H9 (cell line): ENCODE results near the gene PTPRN2. TPM values are rescaled to one million over a fixed set of nuclear protein-coding genes. Genes with fewer than 3 reads are reported as not detected.

Experiments
- DNase-seq: peaks from one replicate; pipeline ENCODE4 v3.0.0-alpha.2; 2017
- H2AFZ ChIP-seq: one replicate; pipeline ENCODE4 v1.6.1; 2013; ENCODE audit warnings: mild to moderate bottlenecking, low read length, control low read depth, moderate library complexity
- H2AK5ac ChIP-seq: 2 replicates; pipeline ENCODE4 v1.6.1; 2013; ENCODE audit warnings: low read length, control low read depth, mixed read lengths; ENCODE audit not compliant: insufficient read length
- H2BK120ac ChIP-seq: one replicate; pipeline ENCODE4 v1.6.1; 2013; ENCODE audit warnings: low read depth, mild to moderate bottlenecking, low read length, control low read depth, inconsistent platforms; ENCODE audit not compliant: poor library complexity, severe bottlenecking
- H2BK12ac ChIP-seq: 2 replicates; pipeline ENCODE4 v1.6.1; 2013; ENCODE audit warnings: low read length, control low read depth, mixed read lengths, low read depth; ENCODE audit not compliant: insufficient read length
- H2BK15ac ChIP-seq: 2 replicates; pipeline ENCODE4 v1.6.1; 2013; ENCODE audit warnings: low read depth, low read length, control low read depth
- H2BK20ac ChIP-seq: one replicate; pipeline ENCODE4 v1.6.1; 2013; ENCODE audit warnings: low read depth, mild to moderate bottlenecking, low read length, control low read depth, inconsistent platforms; ENCODE audit not compliant: poor library complexity, severe bottlenecking
- H2BK5ac ChIP-seq: 2 replicates; pipeline ENCODE4 v1.6.1; 2013; ENCODE audit warnings: low read length, control low read depth, mixed read lengths; ENCODE audit not compliant: insufficient read length
- H3K14ac ChIP-seq: 2 replicates; pipeline ENCODE4 v1.6.1; 2013; ENCODE audit warnings: low read length, control low read depth; ENCODE audit not compliant: insufficient read depth
- H3K18ac ChIP-seq: 2 replicates; pipeline ENCODE4 v1.6.1; 2013; ENCODE audit warnings: low read depth, mild to moderate bottlenecking, mixed read lengths, low read length, control low read depth; ENCODE audit not compliant: insufficient read length
- H3K23ac ChIP-seq: 2 replicates; pipeline ENCODE4 v1.6.1; 2013; ENCODE audit warnings: low read length, control low read depth, mixed read lengths, low read depth; ENCODE audit not compliant: insufficient read length
- H3K23me2 ChIP-seq: 2 replicates; pipeline ENCODE4 v1.6.1; 2013; ENCODE audit warnings: low read depth, mild to moderate bottlenecking, mixed read lengths, low read length, control low read depth; ENCODE audit not compliant: insufficient read length, poor library complexity, severe bottlenecking
- H3K27ac ChIP-seq: 2 replicates; pipeline ENCODE4 v1.5.1; 2013; ENCODE audit warnings: low read length, control low read depth, mixed read lengths, low read depth; ENCODE audit not compliant: insufficient read length
- H3K27me3 ChIP-seq: 2 replicates; pipeline ENCODE4 v1.6.1; 2013; ENCODE audit warnings: low read length, control low read depth, inconsistent platforms; ENCODE audit not compliant: insufficient read depth
- H3K4ac ChIP-seq: 2 replicates; pipeline ENCODE4 v1.6.1; 2013; ENCODE audit warnings: low read depth, mild to moderate bottlenecking, control low read depth, inconsistent platforms, low read length, moderate library complexity
- H3K4me1 ChIP-seq: 2 replicates; pipeline ENCODE4 v1.6.1; 2013; ENCODE audit warnings: low read length, control low read depth, inconsistent platforms; ENCODE audit not compliant: insufficient read depth
- H3K4me2 ChIP-seq: 2 replicates; pipeline ENCODE4 v1.6.1; 2013; ENCODE audit warnings: low read length, control low read depth, mixed read lengths; ENCODE audit not compliant: insufficient read length, insufficient read depth
- H3K56ac ChIP-seq: 2 replicates; pipeline ENCODE4 v1.6.1; 2013; ENCODE audit warnings: low read depth, mild to moderate bottlenecking, mixed read lengths, low read length, control low read depth; ENCODE audit not compliant: insufficient read length
- H3K79me1 ChIP-seq: 2 replicates; pipeline ENCODE4 v1.6.1; 2013; ENCODE audit warnings: low read depth, mild to moderate bottlenecking, moderate library complexity, low read length, control low read depth, inconsistent platforms; ENCODE audit not compliant: insufficient read depth, poor library complexity, severe bottlenecking
- H3K79me2 ChIP-seq: 2 replicates; pipeline ENCODE4 v1.6.1; 2013; ENCODE audit warnings: low read length, control low read depth, inconsistent platforms; ENCODE audit not compliant: insufficient read depth
- H3K9ac ChIP-seq: 2 replicates; pipeline ENCODE4 v1.6.1; 2013; ENCODE audit warnings: low read length, control low read depth, mixed read lengths; ENCODE audit not compliant: insufficient read length; ENCODE audit errors: extremely low read depth
- H3K9me3 ChIP-seq: one replicate; pipeline ENCODE4 v1.6.1; 2013; ENCODE audit warnings: low read depth, low read length, inconsistent platforms; ENCODE audit not compliant: control insufficient read depth
- H3T11ph ChIP-seq: one replicate; pipeline ENCODE4 v1.6.1; 2013; ENCODE audit warnings: mild to moderate bottlenecking, low read length, control low read depth, inconsistent platforms
- H4K20me1 ChIP-seq: one replicate; pipeline ENCODE4 v1.6.1; 2013; ENCODE audit not compliant: control insufficient read depth, insufficient read length, insufficient read depth
- H4K5ac ChIP-seq: 2 replicates; pipeline ENCODE4 v1.6.1; 2013; ENCODE audit warnings: low read depth, mild to moderate bottlenecking, mixed read lengths, low read length, control low read depth; ENCODE audit not compliant: insufficient read length
- H4K8ac ChIP-seq: replicated peaks from 2 replicates; pipeline ENCODE4 v1.6.1; 2013; ENCODE audit warnings: low read length, control low read depth, mixed read lengths, low read depth; ENCODE audit not compliant: insufficient read length
- H4K91ac ChIP-seq: 2 replicates; pipeline ENCODE4 v1.6.1; 2013; ENCODE audit warnings: low read depth, mild to moderate bottlenecking, moderate library complexity, mixed read lengths, low read length, control low read depth; ENCODE audit not compliant: insufficient read length
- H3K27ac Mint-ChIP-seq, 3 experiments: 2 replicates in 2 of 3; 3 replicates in 1 of 3; pipeline ENCODE4 v1.8.0; 2020 to 2021; ENCODE audit warnings: mixed read lengths in 3 of 3, mild to moderate bottlenecking in 1 of 3, moderate library complexity in 1 of 3
- H3K27me3 Mint-ChIP-seq: 2 replicates; pipeline ENCODE4 v1.8.0; 2021; ENCODE audit warnings: low read depth, mild to moderate bottlenecking, moderate library complexity, mixed read lengths
- H3K36me3 Mint-ChIP-seq, 3 experiments: 2 replicates in 2 of 3; 3 replicates in 1 of 3; pipeline ENCODE4 v1.8.0; 2020 to 2021; ENCODE audit warnings: low read depth in 3 of 3, mixed read lengths in 3 of 3; ENCODE audit not compliant: insufficient read depth in 1 of 3
- H3K4me1 Mint-ChIP-seq, 2 experiments: 2 replicates each; pipeline ENCODE4 v1.8.0; 2020; ENCODE audit warnings: mixed read lengths in 2 of 2
- H3K4me3 Mint-ChIP-seq, 2 experiments: 2 replicates in 1 of 2; 3 replicates in 1 of 2; pipeline ENCODE4 v1.8.0; 2020 to 2021; ENCODE audit warnings: mild to moderate bottlenecking in 2 of 2, mixed read lengths in 2 of 2, moderate library complexity in 1 of 2
- H3K9me3 Mint-ChIP-seq, 2 experiments: 2 replicates in 1 of 2; 3 replicates in 1 of 2; pipeline ENCODE4 v1.8.0; 2020; ENCODE audit warnings: mild to moderate bottlenecking in 2 of 2, mixed read lengths in 2 of 2, moderate library complexity in 1 of 2
- WGBS: extraction: QIAGEN DNeasy Blood & Tissue Kit; methylation state at CpG from one replicate; pipeline ENCODE4 v1.1.7; 2013; ENCODE audit warnings: missing lambda C conversion rate, low lambda C conversion rate, mixed read lengths; ENCODE audit not compliant: insufficient read length; ENCODE audit errors: extremely low coverage; 5-methylcytosine and 5-hydroxymethylcytosine counted together
- total RNA-seq: library from RNA; stranded (reverse); gene quantifications from 2 replicates; pipeline ENCODE4 v1.2.1, GENCODE V29; 2021
- TF ChIP-seq, protein P1 (sequence below): fragments of 200-600 bp; sonication (generic); conservative IDR thresholded peaks from 3 replicates; pipeline ENCODE4 v1.8.0; 2021; ENCODE audit warnings: antibody characterized with exemption, mild to moderate bottlenecking

PTPRN2 gene
- total RNA-seq, 1 experiment from 2014 or later, result 5.2 TPM

DNA sequence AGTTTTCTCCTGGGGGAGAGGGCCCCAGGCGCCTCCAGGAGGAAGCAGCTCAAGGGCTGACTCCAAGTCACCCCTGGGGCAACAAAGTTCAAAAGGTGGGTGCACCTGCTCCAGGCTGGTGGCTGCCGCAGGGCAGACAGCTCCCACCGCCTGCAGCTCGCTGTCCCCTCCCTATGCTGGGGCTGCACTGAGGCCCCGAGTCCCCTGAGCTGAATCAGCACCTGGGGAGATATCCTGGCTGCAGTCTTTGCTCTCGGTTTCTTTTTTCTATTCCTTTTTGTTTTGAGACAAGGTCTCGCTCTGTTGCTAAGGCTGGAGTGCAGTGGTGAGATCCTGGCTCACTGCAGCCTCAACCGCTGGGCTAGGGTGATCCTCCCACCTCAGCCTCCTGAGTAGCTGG lies 1067.4 kb downstream of the PTPRN2 start:
- Histone ChIP-seq H3K9me3 (no peaks in the 10 kb centered on the region), H2BK12ac (no peak overlapping the region), H2BK20ac (no peak overlapping the region), H4K20me1 (no peaks in the 10 kb centered on the region), H3K23me2 (no peaks in the 10 kb centered on the region), H3K79me1 (no peaks in the 10 kb centered on the region), H3K79me2 (no peaks in the 10 kb centered on the region), H3K23ac (no peak overlapping the region), H3K9ac (no peak overlapping the region), H3K4me1 (no peaks in the 10 kb centered on the region), H3K4ac (no peak overlapping the region), H3K27ac (no peak overlapping the region), H3K27me3 (no peaks in the 10 kb centered on the region), H3K14ac (no peak overlapping the region), H4K5ac (no peak overlapping the region), H3K56ac (no peak overlapping the region), H4K91ac (no peak overlapping the region), H4K8ac (no peak overlapping the region), H2AK5ac (no peak overlapping the region), H3T11ph (no peak overlapping the region), H3K18ac (no peak overlapping the region), H2BK5ac (no peak overlapping the region), H2BK120ac (no peak overlapping the region), H3K4me2 (no peak overlapping the region), H2BK15ac (no peak overlapping the region), H2AFZ (no peak overlapping the region)
- Mint-ChIP-seq H3K27me3 (peaks cover 63% of the 10 kb centered on the region), H3K9me3 (no peaks in the 10 kb centered on the region; a peak in 3 of 5 replicates), H3K27ac (peak overlapping the region in 1 of 3 experiments; percentile 93; a peak in 1 of 7 replicates), H3K4me3 (no peak overlapping the region), H3K36me3 (peaks cover 0 to 3% (median 0%) of the 10 kb centered on the region in 3 experiments; a peak in 2 of 7 replicates), H3K4me1 (peaks cover 0 to 4% of the 10 kb centered on the region in 2 experiments; a peak in 2 of 4 replicates)
- DNase-seq, result peak; percentile 17
- no CpG with 5 or more reads among the region's 8 CpGs for WGBS
- TF ChIP-seq, protein P1, sequence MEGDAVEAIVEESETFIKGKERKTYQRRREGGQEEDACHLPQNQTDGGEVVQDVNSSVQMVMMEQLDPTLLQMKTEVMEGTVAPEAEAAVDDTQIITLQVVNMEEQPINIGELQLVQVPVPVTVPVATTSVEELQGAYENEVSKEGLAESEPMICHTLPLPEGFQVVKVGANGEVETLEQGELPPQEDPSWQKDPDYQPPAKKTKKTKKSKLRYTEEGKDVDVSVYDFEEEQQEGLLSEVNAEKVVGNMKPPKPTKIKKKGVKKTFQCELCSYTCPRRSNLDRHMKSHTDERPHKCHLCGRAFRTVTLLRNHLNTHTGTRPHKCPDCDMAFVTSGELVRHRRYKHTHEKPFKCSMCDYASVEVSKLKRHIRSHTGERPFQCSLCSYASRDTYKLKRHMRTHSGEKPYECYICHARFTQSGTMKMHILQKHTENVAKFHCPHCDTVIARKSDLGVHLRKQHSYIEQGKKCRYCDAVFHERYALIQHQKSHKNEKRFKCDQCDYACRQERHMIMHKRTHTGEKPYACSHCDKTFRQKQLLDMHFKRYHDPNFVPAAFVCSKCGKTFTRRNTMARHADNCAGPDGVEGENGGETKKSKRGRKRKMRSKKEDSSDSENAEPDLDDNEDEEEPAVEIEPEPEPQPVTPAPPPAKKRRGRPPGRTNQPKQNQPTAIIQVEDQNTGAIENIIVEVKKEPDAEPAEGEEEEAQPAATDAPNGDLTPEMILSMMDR, result no peak
